T-helper 1 cell treated with Interleukin-12 subunit alpha and Interleukin-12 subunit beta and Interleukin-4 antibody, amounts not matched to agents 30 μg/mL and 1 μg/mL, for 36 hours (primary cell): ENCODE results near the gene RNF215.

Experiments used
- H3K27ac Mint-ChIP-seq: one replicate; pipeline ENCODE4 v1.8.0; 2021; ENCODE audit warnings: mild to moderate bottlenecking, mixed read lengths
- H3K27me3 Mint-ChIP-seq: one replicate; pipeline ENCODE4 v1.8.0; 2021; ENCODE audit warnings: low read depth, mixed read lengths
- H3K36me3 Mint-ChIP-seq: one replicate; pipeline ENCODE4 v1.8.0; 2021; ENCODE audit warnings: low read depth, mixed read lengths
- H3K4me1 Mint-ChIP-seq: one replicate; pipeline ENCODE4 v1.8.0; 2021; ENCODE audit warnings: low read depth, mixed read lengths
- H3K4me3 Mint-ChIP-seq: one replicate; pipeline ENCODE4 v1.8.0; 2021; ENCODE audit warnings: mild to moderate bottlenecking, moderate library complexity, mixed read lengths
- H3K9me3 Mint-ChIP-seq: one replicate; pipeline ENCODE4 v1.8.0; 2021; ENCODE audit warnings: mixed read lengths

Gene RNF215

GRCh38 chr22:30393322-30393680 lies 6.1 kb upstream of the RNF215 start:
- Mint-ChIP-seq H3K4me1 (peaks cover 42% of the 10 kb centered on the region), H3K9me3 (no peaks in the 10 kb centered on the region), H3K27ac (no peak overlapping the region), H3K36me3 (peaks cover 3% of the 10 kb centered on the region), H3K27me3 (no peaks in the 10 kb centered on the region), H3K4me3 (no peak overlapping the region)

GRCh38 chr22:30392661-30393321 lies 5.6 kb upstream of the RNF215 start:
- Mint-ChIP-seq H3K4me1 (peaks cover 37% of the 10 kb centered on the region), H3K27ac (peak overlapping the region; percentile 15), H3K9me3 (no peaks in the 10 kb centered on the region), H3K27me3 (no peaks in the 10 kb centered on the region), H3K4me3 (no peak overlapping the region), H3K36me3 (peaks cover 3% of the 10 kb centered on the region)

GRCh38 chr22:30390974-30391691 lies 3.9 kb upstream of the RNF215 start:
- H3K9me3 Mint-ChIP-seq: no peaks in the 10 kb centered on the region
- H3K36me3 Mint-ChIP-seq: peaks cover 3% of the 10 kb centered on the region

GRCh38 chr22:30386608-30386959 lies 627 bp downstream of the RNF215 start:
- Mint-ChIP-seq H3K9me3 (no peaks in the 10 kb centered on the region), H3K4me3 (peak overlapping the region; percentile 83), H3K27me3 (no peaks in the 10 kb centered on the region), H3K27ac (peak overlapping the region; percentile 5), H3K4me1 (peaks cover 18% of the 10 kb centered on the region), H3K36me3 (no peaks in the 10 kb centered on the region)

More at GRCh38 chr22:30390974-30391691, 3.9 kb upstream of the RNF215 start:
- Mint-ChIP-seq H3K4me1 (peaks cover 36% of the 10 kb centered on the region), H3K4me3 (no peak overlapping the region), H3K27ac (peak overlapping the region; percentile 57), H3K27me3 (no peaks in the 10 kb centered on the region)

- Mint-ChIP-seq H3K4me1 (peaks cover 11% of the 10 kb centered on the region), H3K36me3 (no peaks in the 10 kb centered on the region), H3K4me3 (peak overlapping the region; percentile 83), H3K27ac (no peak overlapping the region), H3K9me3 (no peaks in the 10 kb centered on the region), H3K27me3 (no peaks in the 10 kb centered on the region)
Measured at GRCh38 chr22:30385942-30386341, 1.3 kb downstream of the RNF215 start.

GRCh38 chr22:30383061-30383460 lies 4.2 kb downstream of the RNF215 start:
- H3K27me3 Mint-ChIP-seq: no peaks in the 10 kb centered on the region
- no peak overlapping the region for H3K4me3 Mint-ChIP-seq
- no peak overlapping the region for H3K27ac Mint-ChIP-seq
- H3K36me3 Mint-ChIP-seq: peaks cover under 1% of the 10 kb centered on the region
- H3K9me3 Mint-ChIP-seq: no peaks in the 10 kb centered on the region
- peaks cover 6% of the 10 kb centered on the region for H3K4me1 Mint-ChIP-seq

- Mint-ChIP-seq H3K27me3 (no peaks in the 10 kb centered on the region), H3K4me3 (no peak overlapping the region), H3K27ac (no peak overlapping the region), H3K36me3 (peaks cover 3% of the 10 kb centered on the region), H3K9me3 (no peaks in the 10 kb centered on the region), H3K4me1 (peaks cover 5% of the 10 kb centered on the region)
Measured at GRCh38 chr22:30382340-30382739, 4.9 kb downstream of the RNF215 start.

GRCh38 chr22:30381264-30381663 lies 5.9 kb downstream of the RNF215 start:
- Mint-ChIP-seq H3K9me3 (no peaks in the 10 kb centered on the region), H3K4me1 (peaks cover 2% of the 10 kb centered on the region), H3K4me3 (no peak overlapping the region), H3K36me3 (peaks cover 3% of the 10 kb centered on the region), H3K27ac (no peak overlapping the region), H3K27me3 (no peaks in the 10 kb centered on the region)

- Mint-ChIP-seq H3K36me3 (peaks cover 3% of the 10 kb centered on the region), H3K9me3 (no peaks in the 10 kb centered on the region), H3K27ac (no peak overlapping the region), H3K27me3 (no peaks in the 10 kb centered on the region), H3K4me3 (no peak overlapping the region), H3K4me1 (no peaks in the 10 kb centered on the region)
Measured at GRCh38 chr22:30380011-30380410, 7.2 kb downstream of the RNF215 start.

GRCh38 chr22:30375312-30375849 lies 11.8 kb downstream of the RNF215 start:
- Mint-ChIP-seq H3K27me3 (no peaks in the 10 kb centered on the region), H3K4me3 (no peak overlapping the region), H3K4me1 (no peaks in the 10 kb centered on the region), H3K36me3 (peaks cover 3% of the 10 kb centered on the region), H3K27ac (no peak overlapping the region), H3K9me3 (no peaks in the 10 kb centered on the region)

- no peaks in the 10 kb centered on the region for H3K4me1 Mint-ChIP-seq
- no peak overlapping the region for H3K27ac Mint-ChIP-seq
- peaks cover 3% of the 10 kb centered on the region for H3K36me3 Mint-ChIP-seq
- H3K9me3 Mint-ChIP-seq: no peaks in the 10 kb centered on the region
- no peaks in the 10 kb centered on the region for H3K27me3 Mint-ChIP-seq
- no peak overlapping the region for H3K4me3 Mint-ChIP-seq
Measured at GRCh38 chr22:30373331-30374325, 13.6 kb downstream of the RNF215 start.

GRCh38 chr22:30372915-30373314 lies 14.3 kb downstream of the RNF215 start:
- Mint-ChIP-seq H3K4me1 (no peaks in the 10 kb centered on the region), H3K27ac (no peak overlapping the region), H3K4me3 (no peak overlapping the region), H3K9me3 (no peaks in the 10 kb centered on the region), H3K27me3 (no peaks in the 10 kb centered on the region), H3K36me3 (peaks cover 1% of the 10 kb centered on the region)

- H3K27ac Mint-ChIP-seq: no peak overlapping the region
- H3K36me3 Mint-ChIP-seq: no peaks in the 10 kb centered on the region
- H3K27me3 Mint-ChIP-seq: no peaks in the 10 kb centered on the region
- H3K4me3 Mint-ChIP-seq: no peak overlapping the region
- no peaks in the 10 kb centered on the region for H3K9me3 Mint-ChIP-seq
- H3K4me1 Mint-ChIP-seq: no peaks in the 10 kb centered on the region
Measured at GRCh38 chr22:30371981-30372380, 15.2 kb downstream of the RNF215 start.

- H3K9me3 Mint-ChIP-seq: no peaks in the 10 kb centered on the region
- no peaks in the 10 kb centered on the region for H3K36me3 Mint-ChIP-seq
- H3K27ac Mint-ChIP-seq: no peak overlapping the region
- H3K4me1 Mint-ChIP-seq: no peaks in the 10 kb centered on the region
- H3K27me3 Mint-ChIP-seq: no peaks in the 10 kb centered on the region
- no peak overlapping the region for H3K4me3 Mint-ChIP-seq
Measured at GRCh38 chr22:30371321-30371720, 15.9 kb downstream of the RNF215 start.
